ENCODE measurements around the gene CALU.

Gene CALU

DNA sequence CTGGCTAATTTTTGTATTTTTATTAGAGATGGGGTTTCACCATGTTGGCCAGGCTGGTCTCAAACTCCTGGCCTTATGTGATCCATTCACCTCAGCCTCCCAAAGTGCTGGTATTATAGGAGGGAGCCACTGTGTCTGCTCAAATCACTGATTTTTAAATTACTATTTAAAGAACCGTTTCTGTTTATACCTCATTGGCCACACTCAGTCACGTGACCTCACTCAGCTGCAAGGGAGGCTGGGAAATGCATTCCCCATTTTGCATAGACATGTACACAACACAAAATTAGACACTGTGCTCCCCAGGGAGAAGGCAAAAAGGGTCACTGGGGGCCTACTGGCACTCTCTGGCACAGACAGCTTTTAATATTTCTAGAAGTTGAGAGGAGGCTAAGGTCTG lies 13.6 kb upstream of the CALU start:
- no peak for DNase-seq

DNA sequence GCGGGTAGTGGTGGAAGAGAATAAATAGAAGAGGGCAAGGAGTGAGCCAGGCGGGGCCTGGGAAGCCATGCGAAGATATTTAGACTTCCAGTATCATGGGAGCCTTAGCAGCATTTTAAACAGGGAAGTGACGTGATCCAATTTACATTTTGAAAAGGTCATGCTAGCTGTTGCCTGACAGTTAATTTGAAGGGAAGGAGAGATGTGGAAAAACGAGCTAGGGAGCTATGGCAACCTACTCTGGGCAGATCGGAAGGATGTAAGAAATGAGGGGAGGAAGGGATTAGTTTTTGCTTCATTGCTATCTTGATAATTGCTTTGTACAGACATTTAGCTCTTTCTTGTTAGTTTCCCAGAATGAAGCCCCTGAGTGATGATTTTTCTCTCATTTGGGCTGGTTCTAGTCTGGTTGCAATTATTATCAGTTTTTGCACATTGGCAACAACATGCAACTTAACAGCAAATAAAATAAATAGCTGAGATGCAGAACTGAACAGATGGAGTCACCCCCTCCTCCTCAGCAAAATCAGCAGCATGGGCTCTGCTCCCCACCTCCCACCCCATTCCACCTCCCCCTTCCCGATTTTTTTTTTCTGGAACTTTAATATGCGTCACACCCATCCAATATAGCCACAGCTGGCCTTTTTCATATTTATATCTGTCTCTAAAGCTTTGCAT lies 13.0 kb upstream of the CALU start:
- no peak for DNase-seq

DNA sequence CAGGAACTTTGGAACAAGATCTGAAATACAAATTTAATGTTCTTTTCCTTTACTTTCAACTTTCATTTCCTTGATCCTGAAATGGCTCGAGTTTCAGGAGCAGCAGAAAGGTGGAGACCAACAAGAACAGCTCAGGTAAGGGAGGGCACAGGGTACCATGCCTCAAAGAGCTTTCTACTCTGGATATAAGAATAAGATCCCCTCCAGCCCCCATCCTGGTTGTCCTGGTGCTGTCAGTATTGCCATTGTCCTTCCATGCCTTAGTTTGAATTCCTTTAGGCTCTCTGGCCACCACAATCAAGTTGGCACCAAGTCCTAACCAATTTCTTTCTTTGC lies 12.5 kb upstream of the CALU start:
- DNase-seq, result no peak

DNA sequence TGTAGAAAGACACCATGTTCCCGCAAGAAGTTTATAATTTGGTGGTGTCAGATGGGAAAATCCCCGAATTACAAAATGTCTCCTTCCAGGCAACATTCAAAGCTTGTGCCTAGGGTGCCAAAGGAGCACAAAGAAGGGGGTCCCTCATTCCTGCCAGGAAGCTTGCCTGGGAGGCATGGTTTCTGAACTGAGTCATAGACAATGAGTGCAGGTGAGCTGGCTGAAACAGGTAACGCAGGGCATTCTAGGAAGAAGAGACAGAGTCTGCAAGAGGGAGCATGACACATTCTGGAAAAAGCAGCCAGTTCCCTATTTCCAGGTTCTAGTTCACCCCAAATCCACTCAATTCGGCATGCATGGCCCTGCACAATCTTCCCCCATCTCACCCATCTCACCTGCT lies 11.9 kb upstream of the CALU start:
- no peak for DNase-seq

DNA sequence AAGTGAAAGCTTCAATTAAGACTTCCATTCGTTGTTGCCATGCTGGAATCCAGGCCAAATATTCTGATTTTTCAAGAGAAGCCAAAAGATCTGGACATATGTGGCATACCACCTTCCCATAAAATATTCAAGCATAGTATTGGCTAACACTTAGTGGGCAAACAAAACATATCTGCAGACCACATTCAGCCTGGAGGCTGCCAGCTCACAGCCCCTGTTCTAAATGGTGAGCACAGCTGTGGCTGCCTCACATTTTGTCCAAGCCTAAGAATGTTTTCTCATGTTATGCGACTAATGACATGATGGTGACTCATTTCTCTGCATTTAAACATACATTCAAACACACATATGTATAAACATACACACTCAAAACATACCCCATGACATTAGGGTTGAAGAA lies 10.6 kb upstream of the CALU start:
- DNase-seq, result no peak

- DNase-seq, result no peak
These were observed 9.7 kb upstream of the CALU start for GRCh38 chr7:128729494-128729893.

DNA sequence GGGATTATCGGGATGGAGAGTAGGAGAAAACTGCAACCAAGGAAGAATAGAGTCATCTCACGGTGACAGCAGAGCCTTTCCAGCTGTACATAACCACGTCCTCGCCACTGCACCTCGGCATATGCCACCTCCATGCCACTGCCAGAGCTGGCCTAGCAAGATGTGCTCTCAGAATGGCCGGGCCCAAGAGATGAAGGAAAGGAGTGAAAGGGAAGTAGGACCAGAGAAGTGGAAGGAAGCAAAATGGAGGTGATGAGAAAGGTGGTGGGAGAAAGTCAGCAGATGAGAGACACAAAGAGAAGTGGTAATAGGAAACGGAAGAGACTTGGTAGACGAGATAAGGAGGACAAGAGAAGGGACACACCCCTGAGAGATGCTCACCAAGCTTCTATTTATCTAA lies 8.0 kb upstream of the CALU start:
- DNase-seq, result no peak

GRCh38 chr7:128732521-128733277 lies 6.5 kb upstream of the CALU start:
- no peak for DNase-seq

DNA sequence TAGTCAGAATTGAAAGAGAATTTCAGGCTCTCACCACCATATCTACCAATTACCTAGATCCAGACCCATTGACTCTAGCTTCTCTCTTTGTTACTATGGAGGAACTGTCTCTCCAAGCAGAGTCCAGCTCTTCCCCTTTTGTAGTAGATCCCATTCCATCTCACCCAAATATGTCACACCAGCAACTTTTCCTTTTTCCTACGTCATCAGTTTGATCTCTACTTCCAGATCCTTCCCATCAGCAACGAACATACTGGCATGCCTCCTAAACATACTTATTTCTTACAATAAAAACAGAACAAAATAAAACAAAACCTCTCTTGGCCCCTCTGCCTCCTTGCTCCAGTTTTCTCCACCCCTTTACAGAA lies 5.9 kb upstream of the CALU start:
- DNase-seq, result no peak

GRCh38 chr7:128734890-128735289 lies 4.3 kb upstream of the CALU start:
- no peak for DNase-seq

- no peak for DNase-seq
These were observed 3.7 kb upstream of the CALU start for GRCh38 chr7:128735436-128735835.

DNA sequence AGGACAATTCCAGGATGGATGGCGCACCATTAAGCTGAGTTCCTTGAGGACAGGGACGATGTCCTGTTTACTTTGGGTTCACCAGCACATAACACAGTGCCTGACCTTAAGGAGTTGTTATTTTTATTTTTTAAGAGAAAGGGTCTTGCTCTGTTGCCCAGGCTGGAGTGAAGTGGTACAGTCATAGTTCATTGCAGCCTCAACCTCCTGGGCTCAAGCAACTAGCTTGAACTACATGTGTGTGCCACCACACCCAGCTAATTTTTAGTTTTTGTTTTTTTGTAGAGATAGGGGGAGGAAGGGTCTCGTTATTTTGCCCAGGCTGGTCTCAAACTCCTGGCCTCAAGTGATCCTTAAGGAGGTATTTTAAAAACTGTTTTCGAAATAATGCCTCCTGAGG lies 1.7 kb upstream of the CALU start:
- DNase-seq, result no peak

- DNase-seq, result no peak
These were observed 1.2 kb upstream of the CALU start for GRCh38 chr7:128737867-128738385.

- DNase-seq, result no peak
These were observed 550 bp upstream of the CALU start for GRCh38 chr7:128738570-128739047.

DNA sequence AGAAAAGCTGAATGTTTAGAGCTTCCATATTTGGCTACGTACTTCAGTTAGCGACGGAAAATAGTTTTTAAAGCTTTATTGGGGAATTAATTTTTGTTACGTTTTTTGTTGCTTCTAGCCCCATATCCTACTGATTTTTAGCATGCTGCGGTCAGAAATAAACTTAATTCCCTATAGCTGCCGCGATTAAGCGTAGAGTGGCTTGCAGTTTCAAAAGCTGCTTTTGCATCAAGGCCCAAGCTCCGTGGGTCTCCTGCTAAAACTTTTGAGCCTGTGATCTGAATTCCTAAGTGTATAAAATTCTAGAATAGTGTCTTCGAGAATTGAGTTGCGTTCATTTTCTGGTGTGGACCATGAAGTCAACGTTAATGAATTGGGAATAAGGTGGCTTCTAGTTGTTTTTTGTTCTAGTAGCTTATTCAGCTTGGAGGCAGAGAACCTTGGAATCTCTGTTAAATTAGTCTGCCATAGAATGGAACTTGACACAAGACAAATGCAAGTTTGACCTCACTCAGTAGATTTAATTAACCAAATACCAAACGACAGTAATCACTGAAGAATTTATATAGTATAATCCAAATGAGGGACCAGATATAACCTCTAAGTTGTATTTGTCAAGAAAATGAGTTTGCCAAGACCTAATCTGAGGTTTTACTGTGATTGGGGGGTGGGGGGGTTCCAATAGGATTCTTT lies 977 bp downstream of the CALU start:
- DNase-seq, result no peak

DNA sequence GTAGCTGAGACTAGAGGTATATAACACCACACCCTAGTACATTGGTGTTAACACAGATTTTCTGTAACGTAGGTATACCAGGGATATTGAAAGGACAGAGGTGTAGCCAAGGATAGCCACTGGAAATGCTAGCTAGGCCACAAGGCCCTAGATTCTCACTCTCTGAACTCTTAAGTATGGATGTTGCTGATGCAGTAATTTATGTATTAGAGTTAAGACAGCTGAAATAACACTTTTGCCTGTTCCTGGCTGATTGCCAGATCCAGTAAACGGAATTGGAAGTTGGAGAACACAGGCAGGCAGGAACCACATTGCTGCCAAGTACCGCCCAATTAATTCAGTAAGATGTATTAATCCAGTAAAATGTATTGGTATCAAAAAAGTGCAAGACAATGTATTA lies 1.8 kb downstream of the CALU start:
- no peak for DNase-seq

DNA sequence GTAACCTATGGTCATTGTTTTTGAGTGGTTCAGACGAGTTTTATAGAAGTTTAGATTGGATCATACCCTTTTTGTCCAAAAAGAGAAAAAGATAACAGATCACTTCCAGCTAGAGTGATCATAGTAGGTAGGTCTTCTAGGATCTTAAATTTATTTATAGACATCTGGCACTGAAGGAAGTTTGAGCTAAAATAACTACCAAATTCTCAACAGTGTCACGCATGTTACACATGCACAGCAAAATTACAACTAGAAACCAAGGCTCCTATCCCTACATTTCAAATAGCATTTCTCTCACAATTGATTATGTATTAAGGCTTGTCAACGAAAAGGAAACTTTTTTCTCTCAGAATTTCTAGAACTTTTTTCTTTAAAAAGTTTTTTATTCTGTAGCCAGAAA lies 2.3 kb downstream of the CALU start:
- DNase-seq, result no peak

DNA sequence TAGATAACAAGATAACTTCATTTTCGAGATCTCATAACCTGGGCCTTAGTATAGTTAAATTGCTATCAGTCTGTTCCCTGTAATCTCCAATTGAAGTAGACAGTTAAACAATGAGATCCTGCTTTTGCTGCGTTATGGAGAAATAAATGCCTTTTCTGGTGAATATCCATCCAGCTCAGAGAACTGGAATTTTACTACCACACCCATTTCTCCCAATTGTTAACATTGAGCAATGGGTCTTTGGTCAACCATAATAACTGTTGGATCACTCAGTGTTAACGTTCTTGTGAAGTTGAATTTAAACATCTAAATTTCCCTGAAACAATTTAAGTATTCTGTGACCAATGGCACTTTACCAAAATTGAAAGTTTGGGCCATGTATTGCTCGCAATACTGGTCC lies 3.0 kb downstream of the CALU start:
- no peak for DNase-seq

DNA sequence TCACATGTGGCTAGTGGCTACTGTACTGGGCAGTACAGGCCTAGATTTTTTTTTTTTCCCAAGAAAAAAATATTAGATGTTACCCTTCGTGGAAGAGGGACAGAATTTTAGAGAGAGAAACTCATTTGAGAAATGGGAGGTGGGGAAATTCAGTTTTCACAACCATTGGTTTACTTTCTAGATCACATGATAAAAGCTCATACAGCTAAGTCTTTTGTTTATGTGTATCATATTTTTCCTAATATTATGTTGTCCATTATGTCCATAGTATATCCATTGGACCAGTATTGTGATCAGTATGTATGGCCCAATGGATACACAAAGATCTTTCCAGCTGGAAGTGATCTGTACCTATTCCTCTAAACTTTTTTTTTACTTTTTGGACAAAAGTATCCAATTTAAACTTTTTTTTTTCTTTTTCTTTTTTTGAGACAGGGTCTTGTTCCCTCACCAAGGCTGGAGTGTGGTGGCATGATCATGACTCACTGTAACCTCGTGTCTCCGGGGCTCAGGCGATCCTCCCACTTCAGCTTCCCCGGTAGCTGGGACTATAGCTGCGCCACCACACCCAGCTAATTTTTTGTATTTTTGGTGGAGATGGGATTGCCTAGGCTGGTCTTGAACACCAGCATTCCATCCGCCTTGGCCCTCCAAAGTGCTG lies 4.1 kb downstream of the CALU start:
- no peak for DNase-seq

GRCh38 chr7:128744366-128744905 lies 5.3 kb downstream of the CALU start:
- no peak for DNase-seq

DNA sequence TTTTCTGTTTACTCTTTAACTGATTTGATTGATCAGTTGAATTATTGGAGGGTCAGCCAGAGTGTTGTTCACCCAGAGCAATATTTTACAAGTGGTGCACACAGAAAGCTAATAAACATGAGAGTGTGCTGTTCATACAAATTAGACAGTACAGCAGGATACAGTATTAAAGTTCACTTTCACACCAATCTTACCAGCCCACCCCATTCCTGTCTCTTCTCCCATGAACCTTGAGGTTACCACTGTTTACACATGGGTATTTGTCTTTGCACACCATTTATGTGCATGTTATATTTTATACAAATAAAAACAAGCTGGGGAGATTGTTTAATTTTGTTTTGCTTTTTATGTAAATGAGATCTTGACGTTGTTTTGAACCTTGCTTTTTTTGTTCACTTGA lies 6.5 kb downstream of the CALU start:
- no peak for DNase-seq

DNA sequence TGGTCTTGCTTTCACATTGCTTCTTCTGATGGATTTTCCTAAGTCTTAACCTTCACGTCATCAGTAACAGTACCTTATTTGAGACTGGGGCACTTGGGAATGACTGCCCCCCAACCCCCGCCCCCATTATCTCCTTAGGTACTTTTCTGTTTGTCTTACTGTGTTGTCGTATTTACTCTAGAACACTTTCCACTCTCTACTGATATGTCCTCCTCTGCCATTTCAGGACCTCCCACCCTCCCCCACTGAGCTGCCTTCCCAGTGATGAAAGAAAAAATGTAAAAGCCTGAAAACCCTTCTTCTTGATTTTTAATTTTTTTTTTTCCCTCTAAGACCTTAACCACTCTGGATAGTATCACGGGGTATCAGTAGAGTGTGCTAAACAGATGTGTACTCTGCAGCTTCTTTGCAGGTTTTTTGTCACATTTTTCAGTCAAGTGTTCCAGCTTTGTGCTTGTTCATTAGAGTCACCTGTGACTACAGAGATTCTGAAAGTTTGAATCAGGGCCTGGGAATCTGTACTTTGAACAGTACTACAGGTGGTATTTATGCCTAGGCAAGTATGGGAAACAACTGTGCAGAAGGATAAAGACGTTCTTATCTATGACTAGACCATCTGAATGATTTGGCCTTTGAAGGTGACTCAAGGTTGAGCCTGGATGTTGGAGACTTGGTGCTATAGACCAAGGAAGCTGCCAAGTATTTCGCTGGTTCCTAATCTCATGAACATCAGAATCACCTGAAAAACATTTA lies 8.3 kb downstream of the CALU start:
- no peak for DNase-seq

DNA sequence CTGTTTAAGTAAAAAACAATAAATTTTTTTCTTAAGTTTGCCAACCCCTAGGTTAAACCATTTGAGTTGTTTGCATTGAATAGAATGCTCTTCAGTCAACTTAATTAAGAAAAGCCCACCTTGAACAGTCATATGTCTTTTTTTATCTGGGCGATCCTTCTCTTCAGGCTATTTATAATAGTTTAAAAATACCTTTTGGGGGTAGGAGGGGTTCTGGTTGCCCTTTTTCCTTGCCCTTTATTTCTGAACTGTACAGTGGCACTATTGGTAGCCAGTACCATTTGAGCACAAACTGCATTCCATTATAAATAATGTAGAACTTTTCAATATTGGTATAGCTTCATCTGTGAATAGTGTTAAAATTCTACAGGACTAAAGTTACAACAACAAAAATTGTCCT lies 13.1 kb downstream of the CALU start:
- no peak for DNase-seq
